GM12872 (cell line): ENCODE measurements around the gene EIF5A.

Source experiments
- TF ChIP-seq, protein P1 (sequence below): IDR thresholded peaks from 3 replicates; pipeline ENCODE4 v1.5.1; 2011; ENCODE audit warnings: low read depth, mild to moderate bottlenecking, low read length, moderate library complexity; ENCODE audit not compliant: insufficient read depth

Gene EIF5A

GRCh38 chr17:7352503-7352889 is 45.1 kb downstream of the EIF5A start:
- TF ChIP-seq, protein P1, sequence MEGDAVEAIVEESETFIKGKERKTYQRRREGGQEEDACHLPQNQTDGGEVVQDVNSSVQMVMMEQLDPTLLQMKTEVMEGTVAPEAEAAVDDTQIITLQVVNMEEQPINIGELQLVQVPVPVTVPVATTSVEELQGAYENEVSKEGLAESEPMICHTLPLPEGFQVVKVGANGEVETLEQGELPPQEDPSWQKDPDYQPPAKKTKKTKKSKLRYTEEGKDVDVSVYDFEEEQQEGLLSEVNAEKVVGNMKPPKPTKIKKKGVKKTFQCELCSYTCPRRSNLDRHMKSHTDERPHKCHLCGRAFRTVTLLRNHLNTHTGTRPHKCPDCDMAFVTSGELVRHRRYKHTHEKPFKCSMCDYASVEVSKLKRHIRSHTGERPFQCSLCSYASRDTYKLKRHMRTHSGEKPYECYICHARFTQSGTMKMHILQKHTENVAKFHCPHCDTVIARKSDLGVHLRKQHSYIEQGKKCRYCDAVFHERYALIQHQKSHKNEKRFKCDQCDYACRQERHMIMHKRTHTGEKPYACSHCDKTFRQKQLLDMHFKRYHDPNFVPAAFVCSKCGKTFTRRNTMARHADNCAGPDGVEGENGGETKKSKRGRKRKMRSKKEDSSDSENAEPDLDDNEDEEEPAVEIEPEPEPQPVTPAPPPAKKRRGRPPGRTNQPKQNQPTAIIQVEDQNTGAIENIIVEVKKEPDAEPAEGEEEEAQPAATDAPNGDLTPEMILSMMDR: no peak; the same call in 2 of the 3 replicates

- TF ChIP-seq, protein P1: no peak
These were observed 45.6 kb downstream of the EIF5A start for GRCh38 chr17:7352910-7353635.

GRCh38 chr17:7354262-7354843 is 46.9 kb downstream of the EIF5A start:
- TF ChIP-seq, protein P1: no peak

- TF ChIP-seq, protein P1: no peak
These were observed 47.6 kb downstream of the EIF5A start, which contains the start of gene TMEM95 for GRCh38 chr17:7355053-7355452. TMEM95 (plus strand) TSS chr17:7355156; CDS start chr17:7355205, 49 bp downstream.

GRCh38 chr17:7355573-7355972 is 48.1 kb downstream of the EIF5A start:
- TF ChIP-seq, protein P1: no peak

DNA sequence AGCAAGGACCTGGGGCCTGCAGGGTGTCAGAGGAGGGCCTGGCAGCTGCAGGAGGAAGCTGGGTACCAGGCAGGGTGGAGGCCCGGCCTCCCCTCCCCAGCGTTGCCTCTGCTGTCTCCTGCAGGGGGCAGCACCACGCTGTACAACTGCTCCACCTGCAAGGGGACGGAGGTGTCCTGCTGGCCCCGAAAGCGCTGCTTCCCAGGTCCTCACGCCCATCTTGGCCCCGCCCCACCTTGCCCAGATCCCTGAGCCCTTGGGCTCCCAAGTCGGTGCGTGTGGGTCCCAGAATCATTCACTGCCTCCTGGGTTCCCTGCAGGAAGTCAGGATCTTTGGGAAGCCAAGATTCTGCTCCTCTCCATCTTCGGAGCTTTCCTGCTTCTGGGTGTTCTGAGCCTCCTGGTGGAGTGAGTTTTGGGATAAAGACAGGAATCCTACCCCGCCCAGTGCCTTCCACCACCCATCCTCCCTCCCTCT is 48.7 kb downstream of the EIF5A start:
- TF ChIP-seq, protein P1: peak; percentile 96

- TF ChIP-seq, protein P1: no peak
These were observed 49.3 kb downstream of the EIF5A start for GRCh38 chr17:7356756-7357155.
